H9 (cell line): Measurements from ENCODE around the gene MNS1. TPM values are rescaled to one million over a fixed set of nuclear protein-coding genes. Genes with fewer than 3 reads are reported as not detected.

ENCODE experiments used
- DNase-seq: peaks from one replicate; pipeline ENCODE4 v3.0.0-alpha.2; 2017
- H2AFZ ChIP-seq: one replicate; pipeline ENCODE4 v1.6.1; 2013; ENCODE audit warnings: mild to moderate bottlenecking, low read length, control low read depth, moderate library complexity
- H2AK5ac ChIP-seq: 2 replicates; pipeline ENCODE4 v1.6.1; 2013; ENCODE audit warnings: low read length, control low read depth, mixed read lengths; ENCODE audit not compliant: insufficient read length
- H2BK120ac ChIP-seq: one replicate; pipeline ENCODE4 v1.6.1; 2013; ENCODE audit warnings: low read depth, mild to moderate bottlenecking, low read length, control low read depth, inconsistent platforms; ENCODE audit not compliant: poor library complexity, severe bottlenecking
- H2BK12ac ChIP-seq: 2 replicates; pipeline ENCODE4 v1.6.1; 2013; ENCODE audit warnings: low read length, control low read depth, mixed read lengths, low read depth; ENCODE audit not compliant: insufficient read length
- H2BK15ac ChIP-seq: 2 replicates; pipeline ENCODE4 v1.6.1; 2013; ENCODE audit warnings: low read depth, low read length, control low read depth
- H2BK20ac ChIP-seq: one replicate; pipeline ENCODE4 v1.6.1; 2013; ENCODE audit warnings: low read depth, mild to moderate bottlenecking, low read length, control low read depth, inconsistent platforms; ENCODE audit not compliant: poor library complexity, severe bottlenecking
- H2BK5ac ChIP-seq: 2 replicates; pipeline ENCODE4 v1.6.1; 2013; ENCODE audit warnings: low read length, control low read depth, mixed read lengths; ENCODE audit not compliant: insufficient read length
- H3K14ac ChIP-seq: 2 replicates; pipeline ENCODE4 v1.6.1; 2013; ENCODE audit warnings: low read length, control low read depth; ENCODE audit not compliant: insufficient read depth
- H3K18ac ChIP-seq: 2 replicates; pipeline ENCODE4 v1.6.1; 2013; ENCODE audit warnings: low read depth, mild to moderate bottlenecking, mixed read lengths, low read length, control low read depth; ENCODE audit not compliant: insufficient read length
- H3K23ac ChIP-seq: 2 replicates; pipeline ENCODE4 v1.6.1; 2013; ENCODE audit warnings: low read length, control low read depth, mixed read lengths, low read depth; ENCODE audit not compliant: insufficient read length
- H3K23me2 ChIP-seq: 2 replicates; pipeline ENCODE4 v1.6.1; 2013; ENCODE audit warnings: low read depth, mild to moderate bottlenecking, mixed read lengths, low read length, control low read depth; ENCODE audit not compliant: insufficient read length, poor library complexity, severe bottlenecking
- H3K27ac ChIP-seq: 2 replicates; pipeline ENCODE4 v1.5.1; 2013; ENCODE audit warnings: low read length, control low read depth, mixed read lengths, low read depth; ENCODE audit not compliant: insufficient read length
- H3K27me3 ChIP-seq: 2 replicates; pipeline ENCODE4 v1.6.1; 2013; ENCODE audit warnings: low read length, control low read depth, inconsistent platforms; ENCODE audit not compliant: insufficient read depth
- H3K4ac ChIP-seq: 2 replicates; pipeline ENCODE4 v1.6.1; 2013; ENCODE audit warnings: low read depth, mild to moderate bottlenecking, control low read depth, inconsistent platforms, low read length, moderate library complexity
- H3K4me1 ChIP-seq: 2 replicates; pipeline ENCODE4 v1.6.1; 2013; ENCODE audit warnings: low read length, control low read depth, inconsistent platforms; ENCODE audit not compliant: insufficient read depth
- H3K4me2 ChIP-seq: 2 replicates; pipeline ENCODE4 v1.6.1; 2013; ENCODE audit warnings: low read length, control low read depth, mixed read lengths; ENCODE audit not compliant: insufficient read length, insufficient read depth
- H3K56ac ChIP-seq: 2 replicates; pipeline ENCODE4 v1.6.1; 2013; ENCODE audit warnings: low read depth, mild to moderate bottlenecking, mixed read lengths, low read length, control low read depth; ENCODE audit not compliant: insufficient read length
- H3K79me1 ChIP-seq: 2 replicates; pipeline ENCODE4 v1.6.1; 2013; ENCODE audit warnings: low read depth, mild to moderate bottlenecking, moderate library complexity, low read length, control low read depth, inconsistent platforms; ENCODE audit not compliant: insufficient read depth, poor library complexity, severe bottlenecking
- H3K79me2 ChIP-seq: 2 replicates; pipeline ENCODE4 v1.6.1; 2013; ENCODE audit warnings: low read length, control low read depth, inconsistent platforms; ENCODE audit not compliant: insufficient read depth
- H3K9ac ChIP-seq: 2 replicates; pipeline ENCODE4 v1.6.1; 2013; ENCODE audit warnings: low read length, control low read depth, mixed read lengths; ENCODE audit not compliant: insufficient read length; ENCODE audit errors: extremely low read depth
- H3K9me3 ChIP-seq: one replicate; pipeline ENCODE4 v1.6.1; 2013; ENCODE audit warnings: low read depth, low read length, inconsistent platforms; ENCODE audit not compliant: control insufficient read depth
- H3T11ph ChIP-seq: one replicate; pipeline ENCODE4 v1.6.1; 2013; ENCODE audit warnings: mild to moderate bottlenecking, low read length, control low read depth, inconsistent platforms
- H4K20me1 ChIP-seq: one replicate; pipeline ENCODE4 v1.6.1; 2013; ENCODE audit not compliant: control insufficient read depth, insufficient read length, insufficient read depth
- H4K5ac ChIP-seq: 2 replicates; pipeline ENCODE4 v1.6.1; 2013; ENCODE audit warnings: low read depth, mild to moderate bottlenecking, mixed read lengths, low read length, control low read depth; ENCODE audit not compliant: insufficient read length
- H4K8ac ChIP-seq: replicated peaks from 2 replicates; pipeline ENCODE4 v1.6.1; 2013; ENCODE audit warnings: low read length, control low read depth, mixed read lengths, low read depth; ENCODE audit not compliant: insufficient read length
- H4K91ac ChIP-seq: 2 replicates; pipeline ENCODE4 v1.6.1; 2013; ENCODE audit warnings: low read depth, mild to moderate bottlenecking, moderate library complexity, mixed read lengths, low read length, control low read depth; ENCODE audit not compliant: insufficient read length
- H3K27ac Mint-ChIP-seq, 3 experiments: 2 replicates in 2 of 3; 3 replicates in 1 of 3; pipeline ENCODE4 v1.8.0; 2020 to 2021; ENCODE audit warnings: mixed read lengths in 3 of 3, mild to moderate bottlenecking in 1 of 3, moderate library complexity in 1 of 3
- H3K27me3 Mint-ChIP-seq: 2 replicates; pipeline ENCODE4 v1.8.0; 2021; ENCODE audit warnings: low read depth, mild to moderate bottlenecking, moderate library complexity, mixed read lengths
- H3K36me3 Mint-ChIP-seq, 3 experiments: 2 replicates in 2 of 3; 3 replicates in 1 of 3; pipeline ENCODE4 v1.8.0; 2020 to 2021; ENCODE audit warnings: low read depth in 3 of 3, mixed read lengths in 3 of 3; ENCODE audit not compliant: insufficient read depth in 1 of 3
- H3K4me1 Mint-ChIP-seq, 2 experiments: 2 replicates each; pipeline ENCODE4 v1.8.0; 2020; ENCODE audit warnings: mixed read lengths in 2 of 2
- H3K4me3 Mint-ChIP-seq, 2 experiments: 2 replicates in 1 of 2; 3 replicates in 1 of 2; pipeline ENCODE4 v1.8.0; 2020 to 2021; ENCODE audit warnings: mild to moderate bottlenecking in 2 of 2, mixed read lengths in 2 of 2, moderate library complexity in 1 of 2
- H3K9me3 Mint-ChIP-seq, 2 experiments: 2 replicates in 1 of 2; 3 replicates in 1 of 2; pipeline ENCODE4 v1.8.0; 2020; ENCODE audit warnings: mild to moderate bottlenecking in 2 of 2, mixed read lengths in 2 of 2, moderate library complexity in 1 of 2
- WGBS: extraction: QIAGEN DNeasy Blood & Tissue Kit; methylation state at CpG from one replicate; pipeline ENCODE4 v1.1.7; 2013; ENCODE audit warnings: missing lambda C conversion rate, low lambda C conversion rate, mixed read lengths; ENCODE audit not compliant: insufficient read length; ENCODE audit errors: extremely low coverage; 5-methylcytosine and 5-hydroxymethylcytosine counted together
- total RNA-seq: library from RNA; stranded (reverse); gene quantifications from 2 replicates; pipeline ENCODE4 v1.2.1, GENCODE V29; 2021
- TF ChIP-seq, protein P1 (sequence below): fragments of 200-600 bp; sonication (generic); conservative IDR thresholded peaks from 3 replicates; pipeline ENCODE4 v1.8.0; 2021; ENCODE audit warnings: antibody characterized with exemption, mild to moderate bottlenecking

Gene MNS1
- total RNA-seq, 1 experiment from 2014 or later: 4.2 TPM

DNA sequence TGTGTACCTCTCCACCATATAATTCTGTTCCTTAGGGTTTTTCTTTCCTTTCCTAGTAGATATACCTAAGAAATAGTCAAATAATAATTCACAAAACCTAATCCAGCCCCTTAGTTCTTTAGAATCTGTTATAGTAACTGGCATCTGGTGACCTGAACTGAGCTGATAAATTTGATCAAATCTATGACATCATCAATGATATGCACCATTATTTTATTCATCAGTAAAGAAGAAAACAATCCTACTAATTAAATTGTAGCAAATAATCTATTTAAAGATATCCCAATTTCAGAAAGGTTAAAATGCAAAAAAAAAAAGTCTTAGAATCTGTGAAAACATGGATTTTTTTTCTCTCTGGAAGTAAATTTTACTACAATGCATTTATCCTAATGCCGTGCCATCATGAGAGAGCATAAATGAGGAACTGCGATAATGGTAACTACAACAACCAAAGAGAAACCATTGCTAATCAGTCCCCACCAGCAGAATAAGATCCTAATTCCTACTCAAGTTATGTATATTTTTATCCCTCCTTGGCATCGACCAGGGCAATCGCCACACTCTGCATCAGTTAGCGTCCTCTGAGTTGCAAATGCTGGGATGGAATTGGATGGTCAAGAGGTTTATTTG is 6.6 kb upstream of the MNS1 start:
- H3K27ac Mint-ChIP-seq: no peak overlapping the region
- Histone ChIP-seq H3K9me3 (no peaks in the 10 kb centered on the region), H3K18ac (no peak overlapping the region), H3K79me1 (no peaks in the 10 kb centered on the region), H2BK15ac (no peak overlapping the region), H2BK20ac (no peak overlapping the region), H4K5ac (no peak overlapping the region), H3K23ac (no peak overlapping the region), H4K91ac (no peak overlapping the region), H3K27me3 (no peaks in the 10 kb centered on the region), H2BK120ac (no peak overlapping the region), H3K27ac (no peak overlapping the region), H2AK5ac (no peak overlapping the region), H4K8ac (no peak overlapping the region), H3K79me2 (no peaks in the 10 kb centered on the region), H3K4ac (no peak overlapping the region), H3K23me2 (no peaks in the 10 kb centered on the region), H3K4me1 (no peaks in the 10 kb centered on the region), H3K4me2 (no peak overlapping the region), H3K9ac (no peak overlapping the region), H3T11ph (no peak overlapping the region), H2BK12ac (no peak overlapping the region), H3K56ac (no peak overlapping the region), H3K14ac (no peak overlapping the region), H2AFZ (no peak overlapping the region), H4K20me1 (no peaks in the 10 kb centered on the region), H2BK5ac (no peak overlapping the region)
- no peaks in the 10 kb centered on the region for H3K4me1 Mint-ChIP-seq
- no peak overlapping the region for H3K4me3 Mint-ChIP-seq
- H3K9me3 Mint-ChIP-seq: no peaks in the 10 kb centered on the region; a peak in 1 of 5 replicates
- peaks cover 9% of the 10 kb centered on the region for H3K27me3 Mint-ChIP-seq
- no peaks in the 10 kb centered on the region; a peak in 1 of 7 replicates for H3K36me3 Mint-ChIP-seq
- no CpG with 5 or more reads among the region's 5 CpGs for WGBS
- DNase-seq: no peak
- TF ChIP-seq, protein P1, sequence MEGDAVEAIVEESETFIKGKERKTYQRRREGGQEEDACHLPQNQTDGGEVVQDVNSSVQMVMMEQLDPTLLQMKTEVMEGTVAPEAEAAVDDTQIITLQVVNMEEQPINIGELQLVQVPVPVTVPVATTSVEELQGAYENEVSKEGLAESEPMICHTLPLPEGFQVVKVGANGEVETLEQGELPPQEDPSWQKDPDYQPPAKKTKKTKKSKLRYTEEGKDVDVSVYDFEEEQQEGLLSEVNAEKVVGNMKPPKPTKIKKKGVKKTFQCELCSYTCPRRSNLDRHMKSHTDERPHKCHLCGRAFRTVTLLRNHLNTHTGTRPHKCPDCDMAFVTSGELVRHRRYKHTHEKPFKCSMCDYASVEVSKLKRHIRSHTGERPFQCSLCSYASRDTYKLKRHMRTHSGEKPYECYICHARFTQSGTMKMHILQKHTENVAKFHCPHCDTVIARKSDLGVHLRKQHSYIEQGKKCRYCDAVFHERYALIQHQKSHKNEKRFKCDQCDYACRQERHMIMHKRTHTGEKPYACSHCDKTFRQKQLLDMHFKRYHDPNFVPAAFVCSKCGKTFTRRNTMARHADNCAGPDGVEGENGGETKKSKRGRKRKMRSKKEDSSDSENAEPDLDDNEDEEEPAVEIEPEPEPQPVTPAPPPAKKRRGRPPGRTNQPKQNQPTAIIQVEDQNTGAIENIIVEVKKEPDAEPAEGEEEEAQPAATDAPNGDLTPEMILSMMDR: no peak
